ENCODE data around the gene ENGASE.

DNA sequence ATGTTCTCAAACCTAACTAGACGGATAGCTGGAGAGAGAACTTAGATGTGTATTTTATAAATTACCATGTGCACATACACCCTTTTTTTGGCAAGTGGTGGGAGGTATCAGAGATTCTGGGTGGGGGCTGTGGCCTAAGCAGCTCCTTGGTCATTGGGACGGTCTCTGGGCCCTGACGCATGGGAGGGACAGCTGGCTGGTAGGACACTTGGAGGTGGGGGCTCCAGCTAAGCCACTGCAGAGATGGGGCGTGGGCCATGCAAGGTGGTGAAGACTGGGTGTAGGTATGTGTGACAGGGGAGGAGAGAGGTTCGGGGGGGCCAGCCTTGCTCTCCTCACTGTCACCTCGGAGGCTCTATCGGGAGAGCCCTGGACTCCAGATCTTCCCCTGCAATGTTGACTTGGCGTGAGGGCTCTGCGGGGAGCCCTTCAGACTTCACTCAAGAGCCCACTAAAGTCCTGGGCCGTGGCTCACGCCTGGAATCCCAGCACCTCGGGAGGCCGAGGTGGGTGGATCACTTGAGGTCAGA lies 33.5 kb upstream of the ENGASE start:
- TF ChIP-seq ZNF133 (CRISPR knock-in tag; IDR thresholded peaks at IDR 0.05) (no peak), SMAD1 (IDR thresholded peaks at IDR 0.05; ENCODE audit: low read depth, low read length, partially characterized antibody) (no peak), TCF7L2 (IDR thresholded peaks at IDR 0.05; ENCODE audit: low read depth, low read length) (no peak), SMAD3 (CRISPR knock-in tag; conservative IDR thresholded peaks at IDR 0.05) (no peak), GATAD2A (IDR thresholded peaks at IDR 0.05) (no peak), ZFX (CRISPR knock-in tag; IDR thresholded peaks at IDR 0.05) (no peak), ZNF175 (CRISPR knock-in tag; IDR thresholded peaks at IDR 0.05; ENCODE audit: low read depth) (no peak), RBFOX2 (IDR thresholded peaks at IDR 0.05; ENCODE audit: low read depth, low read length) (no peak), EZH2 (IDR thresholded peaks at IDR 0.05; ENCODE audit: borderline replicate concordance, low read depth, low read length) (no peak), ZFPM2 (CRISPR knock-in tag; IDR thresholded peaks at IDR 0.05) (no peak), FOXP1 (CRISPR knock-in tag; IDR thresholded peaks at IDR 0.05) (no peak)
- TF ChIP-seq, protein P1, sequence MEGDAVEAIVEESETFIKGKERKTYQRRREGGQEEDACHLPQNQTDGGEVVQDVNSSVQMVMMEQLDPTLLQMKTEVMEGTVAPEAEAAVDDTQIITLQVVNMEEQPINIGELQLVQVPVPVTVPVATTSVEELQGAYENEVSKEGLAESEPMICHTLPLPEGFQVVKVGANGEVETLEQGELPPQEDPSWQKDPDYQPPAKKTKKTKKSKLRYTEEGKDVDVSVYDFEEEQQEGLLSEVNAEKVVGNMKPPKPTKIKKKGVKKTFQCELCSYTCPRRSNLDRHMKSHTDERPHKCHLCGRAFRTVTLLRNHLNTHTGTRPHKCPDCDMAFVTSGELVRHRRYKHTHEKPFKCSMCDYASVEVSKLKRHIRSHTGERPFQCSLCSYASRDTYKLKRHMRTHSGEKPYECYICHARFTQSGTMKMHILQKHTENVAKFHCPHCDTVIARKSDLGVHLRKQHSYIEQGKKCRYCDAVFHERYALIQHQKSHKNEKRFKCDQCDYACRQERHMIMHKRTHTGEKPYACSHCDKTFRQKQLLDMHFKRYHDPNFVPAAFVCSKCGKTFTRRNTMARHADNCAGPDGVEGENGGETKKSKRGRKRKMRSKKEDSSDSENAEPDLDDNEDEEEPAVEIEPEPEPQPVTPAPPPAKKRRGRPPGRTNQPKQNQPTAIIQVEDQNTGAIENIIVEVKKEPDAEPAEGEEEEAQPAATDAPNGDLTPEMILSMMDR (IDR thresholded peaks at IDR 0.05 in 2 of 3, conservative IDR thresholded peaks at IDR 0.05 in 1 of 3; ENCODE audit: insufficient read depth in 2 of 3, low read depth in 1 of 3, low read length in 3 of 3): no peak
- TF ChIP-seq, protein P2, sequence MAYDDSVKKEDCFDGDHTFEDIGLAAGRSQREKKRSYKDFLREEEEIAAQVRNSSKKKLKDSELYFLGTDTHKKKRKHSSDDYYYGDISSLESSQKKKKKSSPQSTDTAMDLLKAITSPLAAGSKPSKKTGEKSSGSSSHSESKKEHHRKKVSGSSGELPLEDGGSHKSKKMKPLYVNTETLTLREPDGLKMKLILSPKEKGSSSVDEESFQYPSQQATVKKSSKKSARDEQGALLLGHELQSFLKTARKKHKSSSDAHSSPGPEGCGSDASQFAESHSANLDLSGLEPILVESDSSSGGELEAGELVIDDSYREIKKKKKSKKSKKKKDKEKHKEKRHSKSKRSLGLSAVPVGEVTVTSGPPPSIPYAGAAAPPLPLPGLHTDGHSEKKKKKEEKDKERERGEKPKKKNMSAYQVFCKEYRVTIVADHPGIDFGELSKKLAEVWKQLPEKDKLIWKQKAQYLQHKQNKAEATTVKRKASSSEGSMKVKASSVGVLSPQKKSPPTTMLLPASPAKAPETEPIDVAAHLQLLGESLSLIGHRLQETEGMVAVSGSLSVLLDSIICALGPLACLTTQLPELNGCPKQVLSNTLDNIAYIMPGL (CRISPR knock-in tag; IDR thresholded peaks at IDR 0.05): no peak
- TF ChIP-seq, protein P3, sequence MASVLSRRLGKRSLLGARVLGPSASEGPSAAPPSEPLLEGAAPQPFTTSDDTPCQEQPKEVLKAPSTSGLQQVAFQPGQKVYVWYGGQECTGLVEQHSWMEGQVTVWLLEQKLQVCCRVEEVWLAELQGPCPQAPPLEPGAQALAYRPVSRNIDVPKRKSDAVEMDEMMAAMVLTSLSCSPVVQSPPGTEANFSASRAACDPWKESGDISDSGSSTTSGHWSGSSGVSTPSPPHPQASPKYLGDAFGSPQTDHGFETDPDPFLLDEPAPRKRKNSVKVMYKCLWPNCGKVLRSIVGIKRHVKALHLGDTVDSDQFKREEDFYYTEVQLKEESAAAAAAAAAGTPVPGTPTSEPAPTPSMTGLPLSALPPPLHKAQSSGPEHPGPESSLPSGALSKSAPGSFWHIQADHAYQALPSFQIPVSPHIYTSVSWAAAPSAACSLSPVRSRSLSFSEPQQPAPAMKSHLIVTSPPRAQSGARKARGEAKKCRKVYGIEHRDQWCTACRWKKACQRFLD (CRISPR knock-in tag; IDR thresholded peaks at IDR 0.05): no peak
